Thymus (tissue), 11 donors: ENCODE measurements around the gene MCOLN2. TPM values are rescaled to one million over a fixed set of nuclear protein-coding genes. Genes with fewer than 3 reads are reported as not detected.

Experiments used
- DNase-seq, 9 donors: peaks; one replicate each; pipeline ENCODE4 v3.0.0-alpha.2; 2013; ENCODE audit warnings: low spot score in 9 of 9, low read depth in 6 of 9, missing footprints in 1 of 9
- H3K27ac ChIP-seq, 2 donors: one replicate each; pipeline ENCODE4 v1.5.1; 2013; ENCODE audit warnings: control low read depth in 1 of 2, low read depth in 1 of 2, low read length in 1 of 2, mild to moderate bottlenecking in 1 of 2, moderate library complexity in 1 of 2
- H3K27me3 ChIP-seq, 2 donors: one replicate each; pipeline ENCODE4 v1.5.1; 2013; ENCODE audit warnings: low read length in 1 of 2; ENCODE audit not compliant: control insufficient read depth in 2 of 2, insufficient read depth in 1 of 2
- H3K36me3 ChIP-seq, 2 donors: one replicate each; pipeline ENCODE4 v1.5.1; 2013; ENCODE audit warnings: low read length in 1 of 2, mild to moderate bottlenecking in 1 of 2, moderate library complexity in 1 of 2; ENCODE audit not compliant: control insufficient read depth in 2 of 2, insufficient read depth in 2 of 2
- H3K4me1 ChIP-seq, 2 donors: one replicate each; pipeline ENCODE4 v1.5.1; 2013; ENCODE audit warnings: low read length in 2 of 2; ENCODE audit not compliant: control insufficient read depth in 2 of 2, insufficient read depth in 2 of 2
- H3K4me3 ChIP-seq, 2 donors: one replicate each; pipeline ENCODE4 v1.5.1; 2013; ENCODE audit warnings: low read length in 2 of 2, control low read depth in 1 of 2, mild to moderate bottlenecking in 1 of 2
- H3K9me3 ChIP-seq, 2 donors: one replicate each; pipeline ENCODE4 v1.5.1; 2013; ENCODE audit warnings: low read length in 1 of 2, mild to moderate bottlenecking in 1 of 2; ENCODE audit not compliant: control insufficient read depth in 2 of 2, insufficient read depth in 1 of 2
- WGBS: extraction: QIAGEN DNeasy Blood & Tissue Kit; methylation state at CpG from one replicate; pipeline ENCODE4 v1.1.7; 2013; 5-methylcytosine and 5-hydroxymethylcytosine counted together
- polyA plus RNA-seq: library from polyadenylated mRNA; stranded (reverse); fragments of 200-250 nt; gene quantifications from one replicate; pipeline ENCODE4 v1.2.3, GENCODE V29; 2013
- total RNA-seq: library from RNA; stranded (reverse); fragments of 120-200 nt; gene quantifications from one replicate; pipeline ENCODE4 v1.2.4, GENCODE V29; 2013
- donor health status: healthy.

MCOLN2 gene
- total and polyA plus RNA-seq, 2 donors: 8.0 to 18.2 TPM

GRCh38 chr1:84940481-84940880 lies 56.4 kb downstream of the MCOLN2 start:
- Histone ChIP-seq H3K27me3 (no peaks in the 10 kb centered on the region), H3K9me3 (no peaks in the 10 kb centered on the region), H3K36me3 (no peaks in the 10 kb centered on the region), H3K27ac (no peak overlapping the region), H3K4me1 (peaks cover 0 to 3% of the 10 kb centered on the region in 2 donors), H3K4me3 (no peak overlapping the region)
- no peak for DNase-seq
- 98% methylated on average over 4 of the region's 4 CpGs for WGBS

- 98% methylated on average over 11 of the region's 11 CpGs for WGBS
Observed at GRCh38 chr1:84939761-84940160, 57.2 kb downstream of the MCOLN2 start.

DNA sequence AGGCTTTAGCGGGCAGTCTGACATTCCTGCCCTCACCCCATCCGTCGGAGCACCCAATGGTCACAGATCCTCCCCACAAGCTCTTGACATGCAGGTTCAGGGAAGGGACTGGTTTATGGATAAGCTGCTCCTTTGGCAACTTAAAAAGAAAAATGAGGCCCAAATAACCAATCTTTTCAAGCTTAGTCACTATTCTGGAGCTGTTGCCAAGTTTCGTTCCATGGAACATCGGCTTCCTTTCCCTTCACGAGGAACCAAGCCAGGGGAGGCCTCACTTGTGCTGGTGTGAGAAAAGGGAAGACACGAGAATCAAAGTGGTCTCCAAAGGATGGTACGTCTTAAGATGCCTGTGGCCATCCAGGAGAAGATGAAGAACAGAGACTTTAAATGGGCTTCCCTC lies 57.8 kb downstream of the MCOLN2 start:
- no peaks in the 10 kb centered on the region for H3K36me3 ChIP-seq
- 91% methylated on average over 8 of the region's 8 CpGs for WGBS

More at GRCh38 chr1:84939761-84940160, 57.2 kb downstream of the MCOLN2 start:
- Histone ChIP-seq H3K4me1 (peaks cover 0 to 3% of the 10 kb centered on the region in 2 donors), H3K9me3 (no peaks in the 10 kb centered on the region), H3K4me3 (no peak overlapping the region), H3K27me3 (no peaks in the 10 kb centered on the region), H3K36me3 (no peaks in the 10 kb centered on the region), H3K27ac (no peak overlapping the region)
- no peak for DNase-seq

DNA sequence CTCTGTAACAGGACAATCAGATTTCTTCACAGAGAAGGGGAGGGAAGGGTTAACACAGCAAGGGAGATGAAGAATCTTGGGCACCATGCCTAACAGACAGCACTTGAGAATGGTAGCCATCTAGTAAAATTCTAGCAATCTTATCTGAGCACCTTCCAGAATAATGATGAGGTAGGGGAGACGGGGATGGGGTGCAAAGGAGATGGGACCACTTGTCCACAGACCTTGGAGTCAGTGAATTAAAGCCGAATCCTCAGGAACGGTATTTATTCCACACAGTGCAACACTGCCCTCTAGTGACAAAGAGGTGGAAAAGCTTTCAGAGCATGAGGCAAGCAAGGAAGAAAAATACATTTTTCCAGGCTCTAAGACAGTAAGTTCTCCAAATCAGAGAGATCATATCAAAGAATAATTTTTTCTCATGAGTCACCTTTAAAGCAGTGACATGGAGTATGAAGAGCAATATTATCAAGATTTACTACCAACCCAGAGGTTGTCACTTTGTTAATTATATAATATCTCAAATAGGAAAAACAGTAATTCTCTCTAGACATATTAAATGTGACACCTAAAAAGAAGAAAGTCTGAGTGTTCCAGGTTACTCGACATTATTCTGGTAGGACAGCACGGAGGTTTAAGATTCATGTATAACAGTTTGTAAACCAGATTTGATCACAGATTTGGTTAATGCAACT lies 60.6 kb downstream of the MCOLN2 start:
- Histone ChIP-seq H3K4me1 (peaks cover 0 to 3% of the 10 kb centered on the region in 2 donors), H3K27me3 (no peaks in the 10 kb centered on the region), H3K9me3 (no peaks in the 10 kb centered on the region), H3K4me3 (no peak overlapping the region), H3K27ac (no peak overlapping the region), H3K36me3 (no peaks in the 10 kb centered on the region)
- DNase-seq: peak; percentile 27 to 77 (median 47)
- 7% methylated on average over 5 of the region's 5 CpGs for WGBS

More for the DNA sequence above, 57.8 kb downstream of the MCOLN2 start:
- no peak overlapping the region for H3K27ac ChIP-seq
- H3K4me3 ChIP-seq: no peak overlapping the region
- H3K9me3 ChIP-seq: no peaks in the 10 kb centered on the region
- H3K4me1 ChIP-seq: peaks cover 0 to 3% of the 10 kb centered on the region in 2 donors
- no peak for DNase-seq
- H3K27me3 ChIP-seq: no peaks in the 10 kb centered on the region

- Histone ChIP-seq H3K4me3 (no peak overlapping the region), H3K27me3 (no peaks in the 10 kb centered on the region), H3K36me3 (no peaks in the 10 kb centered on the region), H3K4me1 (peaks cover 2 to 14% of the 10 kb centered on the region in 2 donors), H3K9me3 (no peaks in the 10 kb centered on the region), H3K27ac (no peak overlapping the region)
- DNase-seq: no peak
- 94% methylated on average over 7 of the region's 7 CpGs for WGBS
Observed at GRCh38 chr1:84933011-84933611, 63.8 kb downstream of the MCOLN2 start.

DNA sequence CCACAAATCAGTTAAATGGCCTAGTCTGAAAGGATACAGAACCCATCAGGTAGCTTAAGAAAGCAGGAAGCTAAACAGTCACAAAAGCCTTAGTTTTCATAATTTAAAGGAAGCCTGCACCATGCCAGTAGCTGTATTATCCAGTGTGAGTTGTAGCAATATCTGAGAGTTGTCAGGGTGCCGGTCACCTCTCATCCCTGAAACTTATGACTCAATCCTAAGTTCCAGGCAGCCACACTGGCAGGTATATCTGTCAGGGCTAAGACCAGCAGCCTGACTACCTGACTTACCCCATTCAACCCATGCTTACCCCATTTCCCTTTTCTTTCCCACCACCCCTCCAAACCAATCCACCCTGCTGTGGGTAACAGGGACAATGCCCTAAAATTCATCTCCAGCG lies 66.1 kb downstream of the MCOLN2 start:
- H3K9me3 ChIP-seq: no peaks in the 10 kb centered on the region
- no peaks in the 10 kb centered on the region for H3K36me3 ChIP-seq
- no peak for DNase-seq
- no peaks in the 10 kb centered on the region for H3K27me3 ChIP-seq
- 94% methylated on average over 2 of the region's 2 CpGs for WGBS
- no peak overlapping the region for H3K27ac ChIP-seq
- H3K4me3 ChIP-seq: no peak overlapping the region
- H3K4me1 ChIP-seq: peaks cover 2 to 11% of the 10 kb centered on the region in 2 donors

GRCh38 chr1:84930329-84930728 lies 66.6 kb downstream of the MCOLN2 start:
- H3K27me3 ChIP-seq: no peaks in the 10 kb centered on the region
- no peak overlapping the region for H3K4me3 ChIP-seq
- H3K36me3 ChIP-seq: no peaks in the 10 kb centered on the region
- no peak overlapping the region for H3K27ac ChIP-seq
- H3K4me1 ChIP-seq: peaks cover 2 to 11% of the 10 kb centered on the region in 2 donors
- no peaks in the 10 kb centered on the region for H3K9me3 ChIP-seq
- peak in 4 of 9 donors; percentile 18 to 59 (median 30) for DNase-seq
- WGBS: 19% methylated on average over 4 of the region's 4 CpGs

DNA sequence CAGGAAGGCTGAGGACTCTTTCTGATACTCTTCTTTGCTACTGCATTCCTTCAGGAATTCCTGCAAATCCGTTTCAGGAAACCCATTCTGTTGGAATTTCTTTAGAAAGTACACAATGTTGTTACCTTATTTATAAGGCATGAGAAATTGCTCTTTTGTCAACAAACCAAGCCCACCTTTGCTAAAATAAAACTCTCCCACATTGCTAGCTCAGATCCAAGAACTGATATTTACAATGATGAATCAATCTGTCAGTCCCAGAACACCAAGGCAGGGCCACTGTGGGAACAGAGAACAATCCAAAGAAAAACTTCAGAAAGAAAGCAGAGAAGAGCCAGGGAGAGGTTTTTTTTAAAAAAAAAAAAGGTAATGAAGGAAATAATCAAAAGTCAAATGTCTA lies 67.3 kb downstream of the MCOLN2 start:
- 88% methylated on average over 1 of the region's 1 CpG for WGBS
- Histone ChIP-seq H3K27ac (no peak overlapping the region), H3K4me3 (no peak overlapping the region), H3K9me3 (no peaks in the 10 kb centered on the region), H3K36me3 (no peaks in the 10 kb centered on the region), H3K27me3 (no peaks in the 10 kb centered on the region), H3K4me1 (peaks cover 2 to 11% of the 10 kb centered on the region in 2 donors)
- no peak for DNase-seq

DNA sequence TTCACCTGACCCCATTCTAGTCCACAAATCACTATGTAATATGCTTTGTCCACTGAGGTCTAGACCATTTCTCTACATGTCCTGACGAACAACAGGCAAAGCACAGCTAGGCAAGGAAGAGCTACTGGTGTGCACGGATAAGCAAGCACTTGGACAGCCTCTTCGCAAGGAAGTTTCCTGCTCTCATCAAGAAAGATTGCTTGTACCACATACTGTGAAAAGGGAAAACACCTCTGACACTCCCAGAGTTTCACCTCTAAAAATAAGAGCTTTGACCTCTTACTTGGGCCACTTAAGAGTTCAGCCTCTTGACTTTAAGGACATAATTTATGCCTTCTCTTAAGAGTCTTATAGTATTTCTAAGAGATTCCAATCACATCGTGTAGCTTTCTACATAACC lies 67.9 kb downstream of the MCOLN2 start:
- 92% methylated on average over 4 of the region's 4 CpGs for WGBS
- Histone ChIP-seq H3K4me1 (peaks cover 2 to 11% of the 10 kb centered on the region in 2 donors), H3K27me3 (no peaks in the 10 kb centered on the region), H3K9me3 (no peaks in the 10 kb centered on the region), H3K27ac (no peak overlapping the region), H3K36me3 (no peaks in the 10 kb centered on the region), H3K4me3 (no peak overlapping the region)
- DNase-seq: no peak
